ENCODE measurements around the gene KCNK1.
"Not testable (repeated sequence)": the region's sequence is repeated elsewhere in the genome, so short reads cannot be mapped to it uniquely, and the experiment has no call there.

Gene KCNK1

GRCh38 chr1:233608988-233609387, 4.9 kb upstream of the KCNK1 start:
- no peak for DNase-seq

- DNase-seq, result no peak
These were observed 4.0 kb upstream of the KCNK1 start for GRCh38 chr1:233609926-233610325.

DNA sequence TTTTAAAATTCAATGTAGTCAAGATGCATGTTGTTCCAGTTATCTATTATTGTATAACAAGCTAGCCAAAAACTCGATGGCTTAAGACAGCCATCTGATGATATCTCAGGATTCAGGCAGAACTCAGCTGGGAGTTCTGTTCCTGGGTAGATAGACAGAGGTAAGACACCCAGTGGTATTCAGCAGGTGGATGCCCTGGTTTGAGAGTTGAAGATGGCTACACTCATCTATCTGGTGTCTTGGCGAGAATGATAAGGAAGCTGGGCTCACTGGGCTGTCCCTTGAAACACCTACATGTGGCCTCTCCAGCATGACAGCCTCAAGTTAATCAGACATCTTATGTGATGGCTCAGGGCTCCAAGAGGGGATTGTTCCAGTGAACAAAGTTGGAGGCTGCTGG, 3.3 kb upstream of the KCNK1 start:
- no peak for DNase-seq

GRCh38 chr1:233611363-233611762, 2.5 kb upstream of the KCNK1 start:
- not testable (repeated sequence) for DNase-seq

- no peak for DNase-seq
These were observed 352 bp downstream of the KCNK1 start for GRCh38 chr1:233614173-233614742.

- no peak for DNase-seq
These were observed 1.0 kb downstream of the KCNK1 start for GRCh38 chr1:233614743-233615521.

- DNase-seq, result no peak
These were observed 1.7 kb downstream of the KCNK1 start for GRCh38 chr1:233615571-233615970.

DNA sequence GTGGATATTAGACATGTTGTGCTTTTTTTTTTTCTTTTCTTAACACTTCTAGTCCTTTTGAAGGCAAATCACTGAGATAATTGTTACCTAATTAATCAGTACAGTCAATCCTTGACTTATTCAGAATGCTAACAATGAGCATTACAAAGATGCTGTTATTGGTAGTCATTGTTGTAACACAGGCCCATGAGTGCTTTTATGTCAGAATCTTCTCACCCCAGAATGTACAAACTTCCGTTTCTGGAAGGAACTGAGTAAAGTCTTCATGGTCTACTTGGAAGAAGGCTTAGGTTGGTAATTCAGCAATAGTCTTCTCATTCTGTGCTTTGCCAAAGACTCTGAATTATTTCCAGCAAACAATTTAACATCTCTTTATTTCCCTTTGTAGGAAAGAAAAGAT, 3.1 kb downstream of the KCNK1 start:
- no peak for DNase-seq

DNA sequence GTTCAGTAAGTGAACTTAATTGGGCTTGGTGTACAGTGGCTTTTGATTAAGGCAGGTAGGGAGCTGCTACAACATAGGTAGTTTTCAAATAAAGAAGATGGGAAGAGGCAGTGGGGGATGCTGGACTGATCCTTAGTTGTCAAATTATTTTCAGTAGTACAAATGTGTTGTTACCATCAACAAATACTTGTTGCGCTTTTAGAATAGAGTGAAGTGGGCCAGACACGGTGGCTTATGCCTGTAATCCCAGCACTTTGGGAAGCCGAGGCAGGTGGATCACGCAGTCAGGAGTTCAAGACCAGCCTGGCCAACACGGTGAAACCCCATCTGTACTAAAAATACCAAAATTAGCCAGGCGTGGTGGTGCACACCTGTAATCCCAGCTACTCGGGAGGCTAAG, 5.5 kb downstream of the KCNK1 start:
- not testable (repeated sequence) for DNase-seq

- DNase-seq, result no peak
These were observed 6.2 kb downstream of the KCNK1 start for GRCh38 chr1:233620065-233620464.

DNA sequence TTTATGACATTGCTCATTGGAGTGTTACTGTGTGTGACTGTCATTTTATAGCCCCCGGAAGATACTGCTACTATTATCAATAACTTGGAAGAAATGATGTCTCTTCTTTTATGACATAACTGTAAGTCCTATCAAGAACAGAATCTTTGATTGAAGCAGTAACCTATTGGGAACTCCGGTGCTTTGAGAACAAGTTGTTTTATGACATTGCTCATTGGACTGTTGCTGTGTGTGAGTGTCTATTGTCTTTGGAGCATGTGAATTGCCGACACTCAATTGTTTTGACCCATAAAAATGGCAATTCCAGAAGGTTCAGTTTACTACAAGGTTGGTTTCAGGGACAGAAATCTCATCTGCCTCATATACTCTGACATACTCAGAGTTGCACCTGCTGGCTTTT, 8.0 kb downstream of the KCNK1 start:
- no peak for DNase-seq

DNA sequence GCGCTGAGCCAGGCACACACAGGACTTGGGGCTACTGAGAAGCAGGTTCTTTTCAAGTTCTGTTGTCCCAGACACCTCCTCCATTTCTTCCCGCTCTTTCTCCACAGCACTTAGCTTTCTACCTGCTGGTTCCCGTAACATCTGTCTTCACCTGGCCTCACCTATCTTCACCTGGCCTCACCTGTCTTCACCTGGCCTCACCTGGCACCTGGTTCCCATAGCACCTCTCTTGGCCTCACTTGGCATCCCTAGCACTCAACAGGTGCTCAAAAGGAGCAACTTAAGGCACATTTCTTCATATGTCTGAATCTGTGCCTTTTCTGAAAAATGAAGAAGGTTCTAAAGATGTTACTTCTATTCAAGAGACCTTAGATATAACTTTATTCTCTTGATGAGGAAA, 10.4 kb downstream of the KCNK1 start:
- DNase-seq, result no peak

GRCh38 chr1:233625087-233625486, 11.2 kb downstream of the KCNK1 start:
- no peak for DNase-seq

GRCh38 chr1:233625510-233625981, 11.6 kb downstream of the KCNK1 start:
- DNase-seq, result no peak

- no peak for DNase-seq
These were observed 13.5 kb downstream of the KCNK1 start for GRCh38 chr1:233627376-233627775.

GRCh38 chr1:233627823-233628222, 13.9 kb downstream of the KCNK1 start:
- DNase-seq, result no peak

GRCh38 chr1:233629305-233629935, 15.5 kb downstream of the KCNK1 start:
- no peak for DNase-seq

GRCh38 chr1:233631810-233632405, 18.0 kb downstream of the KCNK1 start:
- DNase-seq, result no peak

DNA sequence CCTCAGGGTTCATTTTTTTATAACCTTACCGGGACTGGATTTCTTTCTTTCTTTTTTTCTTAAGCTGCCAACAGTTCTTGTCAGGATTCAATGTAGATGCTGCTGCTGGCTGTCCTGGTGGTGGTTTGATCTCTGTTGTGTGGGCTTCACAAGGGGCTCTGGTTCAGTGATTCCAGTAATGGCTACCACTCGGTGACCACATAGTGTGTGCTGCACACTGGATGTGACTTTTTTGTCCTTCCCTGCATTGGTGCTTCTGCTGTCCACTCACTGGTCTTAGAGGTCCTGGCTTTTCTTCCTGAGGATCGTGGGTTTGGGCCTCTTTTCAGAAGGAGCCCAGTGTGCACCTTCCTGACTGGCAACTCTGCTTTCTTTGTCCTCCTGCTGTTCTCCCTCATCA, 18.5 kb downstream of the KCNK1 start:
- no peak for DNase-seq

DNA sequence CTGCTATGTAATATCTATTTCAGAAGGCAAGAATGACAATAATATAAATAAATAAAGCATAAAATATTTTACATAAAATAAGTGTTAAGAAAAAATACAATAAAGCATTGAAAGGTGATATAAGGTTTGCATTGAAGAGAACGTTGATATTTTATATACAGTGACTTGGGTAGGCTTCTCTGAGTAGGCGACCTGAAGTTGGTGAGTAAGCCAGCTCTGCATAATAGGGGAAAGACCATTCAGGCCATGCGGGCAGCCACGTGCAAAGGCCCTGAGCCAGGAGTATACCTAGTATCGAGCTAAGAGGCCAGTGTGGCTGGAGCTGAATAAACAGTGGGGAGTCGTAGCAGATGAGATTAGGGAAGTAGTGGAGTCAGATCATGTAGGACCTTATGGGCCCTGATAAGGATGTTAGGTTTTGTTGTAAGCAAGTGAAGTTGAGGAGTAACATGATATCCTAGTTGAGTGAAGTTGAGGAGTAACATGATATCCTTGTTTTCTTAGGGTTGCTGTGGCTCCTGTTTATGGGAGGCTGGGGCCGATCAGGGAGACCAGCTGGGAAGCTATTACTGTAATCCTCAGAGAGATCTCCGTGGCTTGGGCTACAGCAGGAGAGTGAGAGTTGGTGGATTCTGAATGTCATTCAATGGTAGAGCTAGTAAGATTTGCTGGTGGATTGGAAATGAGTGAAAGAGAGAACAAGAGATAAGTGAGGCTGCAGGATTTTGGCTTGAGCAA, 22.0 kb downstream of the KCNK1 start:
- DNase-seq, result no peak

DNA sequence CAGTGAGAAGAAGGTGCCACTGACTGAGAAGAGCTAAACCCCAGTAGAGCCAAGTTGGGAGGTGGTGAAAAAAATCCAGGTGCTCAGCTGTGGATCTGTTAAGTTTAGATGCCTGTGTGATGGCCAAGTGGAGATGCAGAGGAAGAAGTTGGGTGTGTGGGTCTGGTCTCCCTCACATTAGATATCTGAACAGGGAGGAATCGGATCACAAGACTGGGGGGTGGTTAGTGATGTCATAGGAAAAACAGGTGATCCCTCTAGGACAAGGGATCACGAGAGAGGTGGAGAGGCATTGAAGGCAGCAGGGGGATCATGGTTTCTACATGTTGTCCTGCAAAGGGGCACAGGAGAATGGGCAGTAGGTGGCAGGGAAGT, 22.6 kb downstream of the KCNK1 start:
- no peak for DNase-seq

- no peak for DNase-seq
These were observed 24.6 kb downstream of the KCNK1 start for GRCh38 chr1:233638513-233638912.

DNA sequence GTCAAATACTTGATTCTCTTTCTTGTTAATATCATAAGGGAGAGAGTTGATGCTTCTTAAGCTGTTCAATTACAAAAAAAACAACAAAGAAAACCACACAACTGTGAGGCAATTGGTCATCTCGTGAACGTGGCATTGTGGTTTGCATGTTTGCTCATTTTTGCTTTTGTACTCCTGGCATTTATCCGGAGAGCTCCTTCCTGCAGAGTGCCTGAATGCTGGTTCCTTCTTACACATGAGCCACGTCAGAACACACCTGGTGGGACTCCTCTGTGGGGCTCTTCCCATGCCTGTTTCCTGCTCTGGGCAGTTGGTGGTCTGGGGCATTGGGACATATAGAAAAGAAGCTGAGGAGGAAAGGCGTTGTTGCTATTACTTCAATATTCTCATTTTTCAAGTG, 25.7 kb downstream of the KCNK1 start:
- DNase-seq, result no peak

All from GF-D8 (cell line).